Tibial nerve (tissue), 4 donors: ENCODE results near the gene TK1. TPM values are rescaled to one million over a fixed set of nuclear protein-coding genes. Genes with fewer than 3 reads are reported as not detected.
"Not testable (repeated sequence)": the region's sequence is repeated elsewhere in the genome, so short reads cannot be mapped to it uniquely, and the experiment has no call there.

Source experiments
- DNase-seq, 2 donors: peaks; one replicate each; pipeline ENCODE4 v3.0.0-alpha.2; 2019; ENCODE audit warnings: low spot score in 2 of 2
- H3K27ac ChIP-seq, 4 donors: fragments of 200-600 bp; sonication (generic) in 3 of 4; one replicate each; pipeline ENCODE4 v1.5.1; 2017 to 2019; ENCODE audit warnings: mild to moderate bottlenecking in 1 of 4
- H3K27me3 ChIP-seq, 2 donors: fragments of 200-600 bp; sonication (generic) in 1 of 2; one replicate each; pipeline versions ENCODE4 v1.5.1 to v1.6.0; 2017 to 2019
- H3K36me3 ChIP-seq, 3 donors: fragments of 200-600 bp; sonication (generic); one replicate each; pipeline ENCODE4 v1.5.1; 2018 to 2019
- H3K4me1 ChIP-seq, 4 donors: fragments of 200-600 bp; sonication (generic) in 3 of 4; one replicate each; pipeline ENCODE4 v1.5.1; 2017 to 2019
- H3K4me3 ChIP-seq, 4 donors: fragments of 200-600 bp; sonication (generic) in 3 of 4; one replicate each; pipeline ENCODE4 v1.5.1; 2017 to 2019; ENCODE audit warnings: mild to moderate bottlenecking in 1 of 4, moderate library complexity in 1 of 4
- H3K9me3 ChIP-seq, 4 donors: fragments of 200-600 bp; sonication (generic) in 3 of 4; one replicate each; pipeline ENCODE4 v1.5.1; 2017 to 2019
- CTCF ChIP-seq, 5 experiments: fragments of 200-600 bp in 3 of 5; fragments of 450-650 bp in 2 of 5; sonication (generic) in 3 of 5; IDR thresholded peaks; one replicate each; pipeline ENCODE4 v1.5.1; 2016 to 2019; ENCODE audit warnings: antibody characterized with exemption in 5 of 5, mild to moderate bottlenecking in 3 of 5, moderate library complexity in 2 of 5
- EP300 ChIP-seq, 2 donors: sonication (generic); formaldehyde crosslinking; IDR thresholded peaks; one replicate each; pipeline ENCODE4 v1.6.1; 2017; ENCODE audit warnings: antibody characterized with exemption in 2 of 2, mild to moderate bottlenecking in 1 of 2
- POLR2A ChIP-seq, 2 donors: fragments of 450-650 bp; IDR thresholded peaks; one replicate each; pipeline ENCODE4 v1.6.1; 2017; ENCODE audit warnings: antibody characterized with exemption in 2 of 2, mild to moderate bottlenecking in 2 of 2, moderate library complexity in 2 of 2
- WGBS, 2 donors: methylation state at CpG; one replicate each; pipeline ENCODE4 v1.1.5; 2018; 5-methylcytosine and 5-hydroxymethylcytosine counted together
- total RNA-seq, 4 donors: library from RNA; depleted of rRNA; stranded (reverse); fragments of >200 nt; gene quantifications; one replicate each; pipeline ENCODE4 v1.1.0, GENCODE V29; 2016

The TK1 gene
- total RNA-seq, 4 donors from 2014 or later, result 1.0 to 6.6 (median 1.6) TPM

- 83 to 89% methylated on average over 20 of the region's 20 CpGs for WGBS, 2 donors
- DNase-seq, result no peak
- H3K4me1 ChIP-seq, result peaks cover 8 to 61% (median 32%) of the 10 kb centered on the region in 4 donors
- H3K4me3 ChIP-seq, result no peak overlapping the region
- no peak for TF ChIP-seq EP300 (IDR thresholded peaks at IDR 0.05)
- no peak for TF ChIP-seq CTCF (IDR thresholded peaks at IDR 0.05)
- no peak for TF ChIP-seq POLR2A (IDR thresholded peaks at IDR 0.05)
- H3K27me3 ChIP-seq, result no peaks in the 10 kb centered on the region
- no peaks in the 10 kb centered on the region for H3K9me3 ChIP-seq
- no peaks in the 10 kb centered on the region for H3K36me3 ChIP-seq
- no peak overlapping the region for H3K27ac ChIP-seq
Measured at GRCh38 chr17:78141437-78142118, 45.3 kb downstream of the TK1 start.

GRCh38 chr17:78140169-78141051, 46.4 kb downstream of the TK1 start:
- TF ChIP-seq EP300 (IDR thresholded peaks at IDR 0.05) (no peak), CTCF (IDR thresholded peaks at IDR 0.05) (no peak), POLR2A (IDR thresholded peaks at IDR 0.05) (peak in 1 of 2 donors; percentile 38)
- Histone ChIP-seq H3K36me3 (no peaks in the 10 kb centered on the region), H3K9me3 (no peaks in the 10 kb centered on the region), H3K4me3 (peak overlapping the region in 1 of 4 donors; percentile 20), H3K27ac (peak overlapping the region in 3 of 4 donors; percentile 44 to 70 (median 52)), H3K4me1 (peaks cover 7 to 49% (median 25%) of the 10 kb centered on the region in 4 donors), H3K27me3 (no peaks in the 10 kb centered on the region)
- 22 to 33% methylated on average over 47 to 55 of the region's 58 CpGs for WGBS, 2 donors
- DNase-seq, result peak; percentile 86 to 88

- 83% methylated on average over 12 of the region's 12 CpGs for WGBS, 2 donors
- not testable (repeated sequence) for H3K36me3 ChIP-seq, H3K4me3 ChIP-seq, H3K27me3 ChIP-seq, DNase-seq, H3K9me3 ChIP-seq
- H3K4me1 ChIP-seq, result peaks cover 1 to 43% (median 19%) of the 10 kb centered on the region in 4 donors
- peak overlapping the region in 3 of 4 donors; percentile 44 to 70 (median 52) for H3K27ac ChIP-seq
Measured at GRCh38 chr17:78139861-78140168, 47.0 kb downstream of the TK1 start.

GRCh38 chr17:78138204-78139060, 48.4 kb downstream of the TK1 start:
- H3K27me3 ChIP-seq, result no peaks in the 10 kb centered on the region
- H3K4me1 ChIP-seq, result peaks cover 0 to 29% (median 13%) of the 10 kb centered on the region in 4 donors
- H3K36me3 ChIP-seq, result no peaks in the 10 kb centered on the region
- TF ChIP-seq POLR2A (IDR thresholded peaks at IDR 0.05) (no peak), CTCF (IDR thresholded peaks at IDR 0.05) (no peak), EP300 (IDR thresholded peaks at IDR 0.05) (no peak)
- no peaks in the 10 kb centered on the region for H3K9me3 ChIP-seq
- no peak overlapping the region for H3K4me3 ChIP-seq
- DNase-seq, result no peak
- WGBS, 2 donors, result 85 to 90% methylated on average over 14 to 16 of the region's 17 CpGs
- H3K27ac ChIP-seq, result peak overlapping the region in 2 of 4 donors; percentile 44 to 52

GRCh38 chr17:78137392-78138203, 49.3 kb downstream of the TK1 start:
- H3K36me3 ChIP-seq, result no peaks in the 10 kb centered on the region
- 68 to 71% methylated on average over 22 to 26 of the region's 26 CpGs for WGBS, 2 donors
- no peak overlapping the region for H3K4me3 ChIP-seq

More at GRCh38 chr17:78137392-78138203, 49.3 kb downstream of the TK1 start:
- Histone ChIP-seq H3K27me3 (no peaks in the 10 kb centered on the region), H3K4me1 (peaks cover 0 to 25% (median 13%) of the 10 kb centered on the region in 4 donors), H3K27ac (no peak overlapping the region), H3K9me3 (no peaks in the 10 kb centered on the region)
- DNase-seq, result no peak
- peak in 1 of 5 experiments; percentile 33 for TF ChIP-seq CTCF (IDR thresholded peaks at IDR 0.05)
- TF ChIP-seq POLR2A (IDR thresholded peaks at IDR 0.05), result no peak
